ENCODE data around the gene MEX3D. TPM values are rescaled to one million over a fixed set of nuclear protein-coding genes. Genes with fewer than 3 reads are reported as not detected.

Gene MEX3D
- total RNA-seq, 5 donors from 2014 or later (not counting 1 experiment from before 2014, with no cell fraction given) = 2.1 to 7.7 (median 6.2) TPM

Other genes starting within 250 kb of the MEX3D start
- gene NDUFS7, start 184.4 kb downstream of the MEX3D start, total RNA-seq = 10 to 100 TPM; 50.3 to 85.5 (median 79.6) TPM
- 10 to 100 TPM; 11.8 to 18.1 (median 13.7) TPM for gene GAMT, start 166.8 kb downstream of the MEX3D start, total RNA-seq
- gene DAZAP1, start 160.7 kb downstream of the MEX3D start, total RNA-seq = 100 to 1,000 TPM; 153 to 170 (median 161) TPM
- 1,000 to 10,000 TPM; 1,731 to 2,353 (median 2,282) TPM for gene RPS15, start 129.9 kb downstream of the MEX3D start, total RNA-seq
- gene APC2, start 118.2 kb downstream of the MEX3D start, total RNA-seq = under 1 TPM; 0.08 to 0.29 (median 0.13) TPM
- gene C19orf25, start 89.1 kb downstream of the MEX3D start, total RNA-seq = 10 to 100 TPM; 30.8 to 76.2 (median 71.4) TPM
- 1 to 10 TPM; 5.2 to 9.8 (median 5.6) TPM for gene PCSK4, start 78.0 kb downstream of the MEX3D start, total RNA-seq
- gene REEP6, start 77.1 kb downstream of the MEX3D start, total RNA-seq = 1 to 10 TPM; 2.2 to 6.9 (median 5.5) TPM
- gene ADAMTSL5, start 55.3 kb downstream of the MEX3D start, total RNA-seq = 1 to 10 TPM; 5.7 to 7.9 (median 6.9) TPM
- not detected for gene PLK5, start 44.2 kb downstream of the MEX3D start, total RNA-seq
- gene MBD3, start 24.5 kb upstream of the MEX3D start, total RNA-seq = 10 to 100 TPM; 51.8 to 80.3 (median 75.5) TPM
- gene UQCR11, start 37.1 kb upstream of the MEX3D start, total RNA-seq = 100 to 1,000 TPM; 127 to 168 (median 148) TPM
- gene TCF3, start 84.3 kb upstream of the MEX3D start, total RNA-seq = 100 to 1,000 TPM in 2 of 5 donors, 10 to 100 TPM in 3; 63.3 to 107 (median 94.6) TPM
- gene ONECUT3, start 185.2 kb upstream of the MEX3D start, total RNA-seq = under 1 TPM in 2 of 5 donors, not detected in 3; 0.03 TPM
- gene ATP8B3, start 244.0 kb upstream of the MEX3D start, total RNA-seq = 1 to 10 TPM; 3.5 to 5.7 (median 4.0) TPM

All from T-cell (primary cell).